T-cell (primary cell): Measurements from ENCODE around the gene TMEM50B. TPM values are rescaled to one million over a fixed set of nuclear protein-coding genes. Genes with fewer than 3 reads are reported as not detected.
A peak's percentile ranks its signal among the peaks of the same experiment; 100 is the strongest.

Experiments
- ATAC-seq, 4 experiments: fragments of 200-7000 bp in 3 of 4; fragments of 150-1000 bp in 1 of 4; cut with Tn5 transposase; replicated peaks in 1 of 4; 1 replicate in 3 of 4; 2 replicates in 1 of 4; pipeline ENCODE4 v1.10.0; 2021; ENCODE audit warnings: moderate library complexity in 3 of 4, mild to moderate bottlenecking in 2 of 4, moderate number of reproducible peaks in 1 of 4
- CTCF ChIA-PET, 2 donors: fragments of 300-600 bp; sonication (Branson Sonifier 250); formaldehyde crosslinking; loops; one replicate each; lab custom pipeline; 2022; ENCODE audit warnings: antibody characterized with exemption in 2 of 2; lab: Charles Lee
- POLR2A ChIA-PET, 2 donors: fragments of 300-600 bp; sonication (Branson Sonifier 250); formaldehyde crosslinking; loops; one replicate each; lab custom pipeline; 2022; ENCODE audit warnings: antibody characterized with exemption in 2 of 2; lab: Charles Lee
- DNase-seq, 35 experiments: peaks; one replicate each; pipeline versions ENCODE4 v3.0.0 to v3.0.0-alpha.2; 2013 to 2023
- H3K27ac ChIP-seq: one replicate; pipeline ENCODE4 v1.5.1; 2013; ENCODE audit warnings: low read length
- H3K27me3 ChIP-seq, 2 experiments: replicated peaks in 1 of 2; 1 replicate in 1 of 2; 2 replicates in 1 of 2; pipeline versions ENCODE4 v1.6.1 to v1.7.0; 2013; ENCODE audit warnings: low read length in 1 of 2, mixed read lengths in 1 of 2; ENCODE audit not compliant: control insufficient read depth in 2 of 2, insufficient read depth in 2 of 2; ENCODE audit errors: extremely low read depth in 1 of 2
- H3K36me3 ChIP-seq, 2 donors: 1 replicate in 1 of 2; 2 replicates in 1 of 2; pipeline versions ENCODE4 v1.6.1 to v1.7.0; 2013; ENCODE audit warnings: low read length in 1 of 2; ENCODE audit not compliant: control insufficient read depth in 2 of 2, insufficient read depth in 1 of 2; ENCODE audit errors: extremely low read depth in 1 of 2
- H3K4me1 ChIP-seq, 2 experiments: 1 replicate in 1 of 2; 2 replicates in 1 of 2; pipeline versions ENCODE4 v1.6.1 to v1.7.0; 2013; ENCODE audit warnings: low read length in 2 of 2, mixed read lengths in 1 of 2; ENCODE audit not compliant: insufficient read depth in 2 of 2, control insufficient read depth in 1 of 2; ENCODE audit errors: extremely low read depth in 1 of 2
- H3K4me3 ChIP-seq, 2 donors: 1 replicate in 1 of 2; 2 replicates in 1 of 2; pipeline versions ENCODE4 v1.5.1 to v1.7.0; 2013; ENCODE audit warnings: mild to moderate bottlenecking in 2 of 2, low read length in 1 of 2, moderate library complexity in 1 of 2; ENCODE audit not compliant: control insufficient read depth in 1 of 2; ENCODE audit errors: extremely low read depth in 1 of 2
- H3K9me3 ChIP-seq: 2 replicates; pipeline ENCODE4 v1.7.0; 2013
- H3K27ac Mint-ChIP-seq, 2 donors: one replicate each; pipeline ENCODE4 v1.8.0; 2020 to 2021; ENCODE audit warnings: mild to moderate bottlenecking in 2 of 2, mixed read lengths in 2 of 2
- H3K27me3 Mint-ChIP-seq, 2 donors: one replicate each; pipeline ENCODE4 v1.8.0; 2021 to 2022; ENCODE audit warnings: mixed read lengths in 2 of 2
- H3K36me3 Mint-ChIP-seq: one replicate; pipeline ENCODE4 v1.8.0; 2021; ENCODE audit warnings: mixed read lengths
- H3K4me1 Mint-ChIP-seq, 3 donors: one replicate each; pipeline ENCODE4 v1.8.0; 2020 to 2022; ENCODE audit warnings: mixed read lengths in 3 of 3, mild to moderate bottlenecking in 1 of 3
- H3K4me3 Mint-ChIP-seq, 3 donors: one replicate each; pipeline ENCODE4 v1.8.0; 2020 to 2022; ENCODE audit warnings: mild to moderate bottlenecking in 3 of 3, mixed read lengths in 3 of 3, moderate library complexity in 3 of 3
- H3K9me3 Mint-ChIP-seq, 3 donors: one replicate each; pipeline ENCODE4 v1.8.0; 2020 to 2022; ENCODE audit warnings: mixed read lengths in 3 of 3
- WGBS: methylation state at CpG from one replicate; pipeline ENCODE4 v1.1.5; 2013; ENCODE audit warnings: missing lambda C conversion rate; ENCODE audit not compliant: insufficient coverage; 5-methylcytosine and 5-hydroxymethylcytosine counted together
- total RNA-seq, 35 experiments: library from RNA in 6 of 35; stranded (reverse) in 6 of 35; fragments of 120-200 nt in 1 of 35; gene quantifications; one replicate each; pipeline versions ENCODE4 v1.2.1 to v1.2.4 and lab custom pipeline; 2013 to 2026

Gene TMEM50B
- total RNA-seq, 5 donors from 2014 or later (not counting 1 experiment from before 2014, with no cell fraction given), result 47.0 to 98.9 (median 73.4) TPM

GRCh38 chr21:33432496-33432895 is 47.3 kb downstream of the TMEM50B start:
- peaks cover 16 to 43% of the 10 kb centered on the region in 2 donors for H3K36me3 ChIP-seq
- POLR2A ChIA-PET, result no interaction called here
- no peaks in the 10 kb centered on the region for H3K9me3 Mint-ChIP-seq

DNA sequence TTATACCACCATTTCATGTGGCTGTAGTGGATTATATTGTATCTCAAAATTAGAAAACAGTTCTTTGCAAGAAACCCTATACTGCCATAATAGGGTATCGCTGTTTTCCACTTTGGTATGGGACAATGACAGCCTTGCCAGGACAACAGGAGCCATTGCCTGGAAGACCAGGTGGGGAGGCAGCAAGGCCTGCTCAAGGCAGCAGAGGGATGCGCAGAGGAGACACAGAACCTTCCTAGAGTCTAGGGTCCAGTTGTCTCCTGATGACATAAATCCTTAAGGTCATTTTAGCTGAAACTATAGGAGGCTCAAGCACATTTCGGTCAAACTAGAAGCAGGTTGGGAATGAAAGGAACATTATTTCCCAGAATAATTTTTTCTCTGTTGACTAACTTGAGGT is 48.9 kb downstream of the TMEM50B start:
- POLR2A ChIA-PET, result no interaction called here
- peaks cover 10 to 44% of the 10 kb centered on the region in 2 donors for H3K36me3 ChIP-seq
- H3K9me3 Mint-ChIP-seq, result no peaks in the 10 kb centered on the region

More at GRCh38 chr21:33432496-33432895, 47.3 kb downstream of the TMEM50B start:
- Histone ChIP-seq H3K4me1 (no peaks in the 10 kb centered on the region), H3K27me3 (no peaks in the 10 kb centered on the region), H3K9me3 (no peaks in the 10 kb centered on the region), H3K27ac (no peak overlapping the region), H3K4me3 (no peak overlapping the region)
- no peak overlapping the region for H3K4me3 Mint-ChIP-seq
- CTCF ChIA-PET, result interaction anchor here in 1 of 2 donors (0.8 kb wide), 1 partner anchor 46 kb away, joined by 3 read pairs; no protein-coding TSS in a partner anchor
- H3K27me3 Mint-ChIP-seq, result no peaks in the 10 kb centered on the region
- peaks cover 41% of the 10 kb centered on the region for H3K36me3 Mint-ChIP-seq
- ATAC-seq, result no peak
- WGBS, result 100% methylated on average over 1 of the region's 6 CpGs
- H3K4me1 Mint-ChIP-seq, result peaks cover 9 to 22% (median 14%) of the 10 kb centered on the region in 3 donors
- DNase-seq, result no peak
- H3K27ac Mint-ChIP-seq, result peak overlapping the region in 1 of 2 donors; percentile 66

DNA sequence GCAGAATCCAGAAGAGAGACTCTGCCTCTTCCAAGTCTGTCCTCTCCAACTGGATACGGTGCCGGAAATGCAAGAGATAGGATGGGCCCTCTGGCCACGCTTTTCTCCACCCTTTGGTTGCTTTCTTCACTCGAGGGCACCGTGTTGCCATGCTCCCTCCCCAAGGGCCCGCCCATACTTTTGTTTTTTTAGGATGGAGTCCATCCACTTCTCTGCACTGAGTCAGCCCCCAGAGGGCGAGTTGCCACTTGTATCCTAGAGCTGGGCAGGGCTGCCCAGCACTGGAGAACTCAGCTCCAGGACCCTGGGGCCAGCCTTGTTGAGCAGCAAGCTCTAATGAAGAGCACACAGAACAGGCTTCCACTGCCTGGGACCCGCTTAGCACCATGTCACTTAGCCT is 51.1 kb downstream of the TMEM50B start:
- Histone ChIP-seq H3K4me1 (no peaks in the 10 kb centered on the region), H3K36me3 (peaks cover 11 to 43% of the 10 kb centered on the region in 2 donors), H3K4me3 (no peak overlapping the region), H3K27me3 (peaks cover 0 to 4% of the 10 kb centered on the region in 2 experiments), H3K27ac (no peak overlapping the region), H3K9me3 (no peaks in the 10 kb centered on the region)
- H3K4me3 Mint-ChIP-seq, result no peak overlapping the region
- H3K4me1 Mint-ChIP-seq, result peaks cover 0 to 5% (median 0%) of the 10 kb centered on the region in 3 donors
- H3K36me3 Mint-ChIP-seq, result peaks cover 34% of the 10 kb centered on the region
- H3K27ac Mint-ChIP-seq, result no peak overlapping the region
- ATAC-seq (no peak), DNase-seq (no peak)
- H3K27me3 Mint-ChIP-seq, result no peaks in the 10 kb centered on the region
- ChIA-PET CTCF (interaction anchor here in 1 of 2 donors (0.6 kb wide), 1 partner anchor 229 kb away, joined by 4 read pairs; no protein-coding TSS in a partner anchor), POLR2A (interaction anchor here in 1 of 2 donors (0.6 kb wide), 1 partner anchor 379 kb away, joined by 7 read pairs; no protein-coding TSS in a partner anchor)
- H3K9me3 Mint-ChIP-seq, result no peaks in the 10 kb centered on the region
- 100% methylated on average over 3 of the region's 8 CpGs for WGBS

More for the DNA sequence above, 48.9 kb downstream of the TMEM50B start:
- Mint-ChIP-seq H3K4me3 (no peak overlapping the region), H3K27ac (no peak overlapping the region), H3K36me3 (peaks cover 39% of the 10 kb centered on the region), H3K4me1 (peaks cover 9 to 21% (median 14%) of the 10 kb centered on the region in 3 donors), H3K27me3 (no peaks in the 10 kb centered on the region)
- H3K9me3 ChIP-seq, result no peaks in the 10 kb centered on the region
- H3K27ac ChIP-seq, result no peak overlapping the region
- H3K4me3 ChIP-seq, result no peak overlapping the region
- no peak for ATAC-seq
- no peaks in the 10 kb centered on the region for H3K4me1 ChIP-seq
- no CpG with 5 or more reads among the region's 3 CpGs for WGBS
- no peak for DNase-seq
- CTCF ChIA-PET, result no interaction called here
- no peaks in the 10 kb centered on the region for H3K27me3 ChIP-seq

GRCh38 chr21:33427051-33427450 is 52.7 kb downstream of the TMEM50B start:
- Mint-ChIP-seq H3K27me3 (no peaks in the 10 kb centered on the region), H3K4me1 (no peaks in the 10 kb centered on the region), H3K4me3 (no peak overlapping the region), H3K9me3 (no peaks in the 10 kb centered on the region), H3K36me3 (peaks cover 25% of the 10 kb centered on the region), H3K27ac (peak overlapping the region in 1 of 2 donors; percentile 10)
- no peak overlapping the region for H3K27ac ChIP-seq
- POLR2A ChIA-PET, result interaction anchor here in 1 of 2 donors (0.7 kb wide), 1 partner anchor 42 kb away, joined by 9 read pairs; no protein-coding TSS in a partner anchor
- peaks cover 7 to 28% of the 10 kb centered on the region in 2 donors for H3K36me3 ChIP-seq
- CTCF ChIA-PET, result interaction anchor here in 1 of 2 donors (0.7 to 1.1 kb wide), 2 partner anchors 66 to 239 kb away, joined by 6 to 12 read pairs; no protein-coding TSS in a partner anchor
- H3K9me3 ChIP-seq, result no peaks in the 10 kb centered on the region
- ATAC-seq (no peak), DNase-seq (no peak)
- H3K4me1 ChIP-seq, result no peaks in the 10 kb centered on the region
- H3K27me3 ChIP-seq, result peaks cover 0 to 4% of the 10 kb centered on the region in 2 experiments
- H3K4me3 ChIP-seq, result no peak overlapping the region
- 94% methylated on average over 5 of the region's 7 CpGs for WGBS

GRCh38 chr21:33425825-33426224 is 53.9 kb downstream of the TMEM50B start:
- CTCF ChIA-PET, result no interaction called here
- Mint-ChIP-seq H3K27ac (no peak overlapping the region), H3K4me3 (no peak overlapping the region), H3K4me1 (no peaks in the 10 kb centered on the region), H3K27me3 (no peaks in the 10 kb centered on the region), H3K9me3 (no peaks in the 10 kb centered on the region), H3K36me3 (peaks cover 31% of the 10 kb centered on the region)
- Histone ChIP-seq H3K27me3 (peaks cover 0 to 4% of the 10 kb centered on the region in 2 experiments), H3K36me3 (peaks cover 5 to 28% of the 10 kb centered on the region in 2 donors), H3K9me3 (no peaks in the 10 kb centered on the region), H3K4me3 (no peak overlapping the region), H3K27ac (no peak overlapping the region), H3K4me1 (no peaks in the 10 kb centered on the region)
- POLR2A ChIA-PET, result no interaction called here
- ATAC-seq (no peak), DNase-seq (no peak)
- WGBS, result no CpG with 5 or more reads among the region's 3 CpGs

DNA sequence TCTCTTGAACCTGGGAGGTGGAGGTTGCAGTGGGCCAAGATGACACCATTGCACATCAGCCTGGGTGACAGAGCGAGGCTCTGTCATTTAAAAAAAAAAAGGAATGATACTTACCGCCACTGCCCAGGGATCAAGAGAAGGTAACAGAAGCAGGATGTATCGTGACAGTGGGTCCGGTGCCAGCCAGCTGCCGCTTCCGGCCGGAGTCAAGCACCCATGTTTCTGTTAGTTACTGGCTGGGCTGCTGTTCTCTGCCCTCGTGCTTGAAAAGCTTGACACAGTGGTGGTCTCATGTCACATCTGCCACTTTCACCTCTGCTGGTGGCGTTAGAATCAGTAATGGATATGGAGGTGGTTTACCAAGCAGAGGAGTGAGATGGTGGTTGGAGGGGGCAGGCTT is 55.6 kb downstream of the TMEM50B start:
- H3K27ac Mint-ChIP-seq, result no peak overlapping the region
- Histone ChIP-seq H3K27me3 (peaks cover 0 to 4% of the 10 kb centered on the region in 2 experiments), H3K9me3 (no peaks in the 10 kb centered on the region), H3K36me3 (peaks cover 5 to 23% of the 10 kb centered on the region in 2 donors), H3K27ac (no peak overlapping the region), H3K4me3 (no peak overlapping the region), H3K4me1 (no peaks in the 10 kb centered on the region)
- no peaks in the 10 kb centered on the region for H3K27me3 Mint-ChIP-seq
- ATAC-seq, result no peak
- H3K36me3 Mint-ChIP-seq, result peaks cover 41% of the 10 kb centered on the region
- no peak for DNase-seq
- peaks cover 0 to 10% (median 0%) of the 10 kb centered on the region in 3 donors for H3K4me1 Mint-ChIP-seq
- H3K9me3 Mint-ChIP-seq, result no peaks in the 10 kb centered on the region
- 97% methylated on average over 8 of the region's 9 CpGs for WGBS
- ChIA-PET CTCF (no interaction called here), POLR2A (interaction anchor here in 1 of 2 donors (0.6 kb wide), 1 partner anchor 96 kb away, joined by 3 read pairs; no protein-coding TSS in a partner anchor)
- no peak overlapping the region for H3K4me3 Mint-ChIP-seq
